NCI-H748 (cell line): Measurements from ENCODE around the gene SLC44A5.
"Not testable (repeated sequence)": the region's sequence is repeated elsewhere in the genome, so short reads cannot be mapped to it uniquely, and the experiment has no call there.

Experiments used
- DNase-seq: peaks from one replicate; lab custom pipeline; 2025; ENCODE audit not compliant: unreplicated experiment; lab: John Stamatoyannopoulos, UW

Gene SLC44A5

GRCh38 chr1:75203415-75204277 lies 407.3 kb downstream of the SLC44A5 start:
- DNase-seq: peak; percentile 55

- no peak for DNase-seq
These were observed 408.2 kb downstream of the SLC44A5 start for GRCh38 chr1:75202751-75203150.

DNA sequence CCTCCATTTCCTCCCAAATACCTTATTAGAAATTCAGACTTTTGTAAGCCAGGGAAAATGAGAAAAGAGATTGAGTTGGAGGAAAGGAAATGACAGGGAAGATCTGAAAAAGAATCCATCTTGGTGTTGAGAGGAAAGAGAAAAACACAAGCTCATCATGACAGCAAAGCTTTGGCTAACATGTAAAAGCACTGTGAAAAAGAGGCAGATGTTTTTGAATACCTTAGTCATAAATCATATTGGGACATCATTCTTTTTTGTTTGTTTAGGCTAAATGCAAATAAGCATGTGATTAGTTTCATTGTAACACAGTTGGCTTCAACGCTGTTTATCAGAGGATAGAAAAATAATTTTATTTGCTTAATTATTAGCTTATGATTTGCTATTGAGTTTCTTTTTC lies 412.2 kb downstream of the SLC44A5 start:
- DNase-seq: no peak

DNA sequence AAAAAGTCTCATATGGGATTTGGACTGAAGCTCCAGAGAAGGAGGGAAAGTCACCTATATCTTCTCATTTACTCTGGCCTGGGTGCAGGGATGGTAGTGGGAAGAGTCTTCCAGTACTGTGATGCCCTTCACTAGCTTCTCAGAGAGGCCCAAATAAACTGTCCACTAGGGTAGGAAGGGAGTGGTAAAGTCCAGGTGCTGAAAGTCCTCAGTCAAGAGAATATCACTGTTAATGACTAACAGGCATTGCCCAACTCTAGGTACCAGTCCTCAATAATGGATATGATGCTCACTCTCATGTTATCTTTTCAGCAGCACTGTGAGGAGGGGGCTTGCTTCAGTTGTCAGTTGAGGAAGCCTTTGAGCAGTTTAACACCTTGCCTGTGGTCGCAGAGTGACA lies 412.8 kb downstream of the SLC44A5 start:
- DNase-seq: no peak

- DNase-seq: no peak
These were observed 422.0 kb downstream of the SLC44A5 start for GRCh38 chr1:75188892-75189291.

GRCh38 chr1:75181214-75181955 lies 429.5 kb downstream of the SLC44A5 start:
- DNase-seq: not testable (repeated sequence)

- DNase-seq: no peak
These were observed 436.7 kb downstream of the SLC44A5 start for GRCh38 chr1:75174031-75174760.

GRCh38 chr1:75172556-75172955 lies 438.4 kb downstream of the SLC44A5 start:
- DNase-seq: no peak

GRCh38 chr1:75171876-75172275 lies 439.0 kb downstream of the SLC44A5 start:
- DNase-seq: no peak

GRCh38 chr1:75170981-75171380 lies 439.9 kb downstream of the SLC44A5 start:
- DNase-seq: no peak

DNA sequence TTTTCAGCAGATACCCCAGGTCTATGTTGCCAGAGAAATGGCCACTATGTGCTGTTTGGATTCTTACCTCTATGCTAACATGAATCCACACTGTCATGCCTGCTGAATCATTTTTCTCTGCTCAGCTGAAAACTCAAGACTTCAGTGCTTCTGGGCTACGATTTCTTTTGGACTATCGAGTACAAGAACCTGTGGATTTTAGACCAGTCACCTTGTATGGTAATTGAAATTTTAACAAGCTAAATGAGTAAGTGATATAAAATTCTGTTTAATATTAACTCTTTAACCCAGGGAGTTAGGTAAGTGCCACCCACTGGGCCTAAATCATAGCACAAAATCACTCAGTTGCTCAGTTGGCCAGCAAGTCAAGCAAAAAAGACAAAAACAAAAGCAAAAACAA lies 440.9 kb downstream of the SLC44A5 start:
- no peak for DNase-seq

DNA sequence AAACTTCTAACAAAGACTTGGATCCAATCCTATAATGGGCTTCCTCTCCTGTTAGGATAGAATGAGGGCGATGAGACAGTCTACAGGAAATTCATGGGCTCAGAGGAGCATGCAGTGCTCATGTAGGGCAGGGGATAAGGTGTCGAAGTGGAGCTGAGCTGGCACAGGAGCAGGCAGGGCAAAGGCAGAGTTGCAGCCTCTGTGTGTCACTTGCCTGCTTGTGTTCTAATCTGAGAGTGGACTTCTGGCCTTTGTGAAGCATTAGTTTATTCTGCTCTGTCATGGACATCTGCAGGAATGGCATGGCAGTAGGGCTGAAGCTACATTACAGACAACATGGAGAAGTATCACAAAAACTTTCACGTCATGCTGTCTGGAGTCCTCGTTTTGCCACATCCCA lies 444.1 kb downstream of the SLC44A5 start:
- no peak for DNase-seq

DNA sequence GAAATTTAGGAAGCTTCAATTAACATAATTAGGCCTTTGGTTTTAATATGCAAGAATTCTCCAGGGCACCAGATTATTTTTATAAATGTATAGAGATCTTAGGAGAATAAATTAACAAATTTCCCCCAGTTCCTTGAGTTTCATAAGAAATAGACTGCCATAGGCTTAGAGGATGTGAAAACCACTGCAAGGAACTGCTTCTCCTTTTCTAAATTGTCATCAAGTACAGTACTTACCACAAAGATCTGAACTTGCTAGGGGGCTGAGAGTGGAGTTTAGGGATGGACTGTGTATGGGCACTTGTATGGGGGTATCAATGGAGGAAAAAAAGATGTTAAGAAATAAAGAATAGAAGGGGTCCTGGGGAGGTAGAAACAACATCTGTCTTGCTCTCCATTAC lies 445.6 kb downstream of the SLC44A5 start:
- DNase-seq: no peak

DNA sequence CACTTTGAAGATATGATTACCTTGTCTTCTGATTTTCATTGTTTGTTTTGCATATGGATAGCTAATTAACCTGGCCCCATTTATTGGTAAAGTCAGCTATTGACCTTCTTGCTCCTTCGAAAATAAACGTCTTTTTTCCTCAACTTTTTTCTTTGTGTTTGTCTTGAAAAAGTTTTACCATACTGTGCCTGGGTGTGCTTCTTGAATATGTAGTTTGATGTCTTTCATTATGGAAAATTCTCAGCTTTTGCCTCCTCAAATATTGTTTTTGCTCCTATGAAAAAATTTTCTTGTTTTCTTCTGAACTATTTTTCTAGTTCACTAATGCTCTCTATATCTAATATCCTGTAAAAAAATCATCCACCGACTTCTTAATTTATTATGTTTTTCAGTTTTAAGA lies 451.8 kb downstream of the SLC44A5 start:
- DNase-seq: no peak
